Trophoblast cell (in vitro differentiated cells and primary cell): ENCODE measurements around the gene PLXNA1.

Experiments
- DNase-seq, 2 donors: peaks; one replicate each; pipeline ENCODE4 v3.0.0-alpha.2; 2016
- H2AFZ ChIP-seq: 2 replicates; pipeline ENCODE4 v1.6.1; 2013; ENCODE audit warnings: low read length, moderate library complexity, mild to moderate bottlenecking; ENCODE audit not compliant: insufficient read depth, poor library complexity
- H2AK5ac ChIP-seq: 2 replicates; pipeline ENCODE4 v1.6.1; 2013; ENCODE audit warnings: mild to moderate bottlenecking, low read length
- H2BK120ac ChIP-seq: 2 replicates; pipeline ENCODE4 v1.6.1; 2013; ENCODE audit warnings: low read length, mild to moderate bottlenecking, moderate library complexity; ENCODE audit not compliant: insufficient read depth, poor library complexity
- H2BK12ac ChIP-seq: 2 replicates; pipeline ENCODE4 v1.6.1; 2013; ENCODE audit warnings: mild to moderate bottlenecking, low read length, moderate library complexity
- H2BK5ac ChIP-seq: 2 replicates; pipeline ENCODE4 v1.6.1; 2013; ENCODE audit warnings: low read length, low read depth, moderate library complexity, mild to moderate bottlenecking; ENCODE audit not compliant: poor library complexity
- H3K14ac ChIP-seq: 2 replicates; pipeline ENCODE4 v1.6.1; 2013; ENCODE audit warnings: mild to moderate bottlenecking, low read length
- H3K18ac ChIP-seq: 2 replicates; pipeline ENCODE4 v1.6.1; 2013; ENCODE audit warnings: mild to moderate bottlenecking, low read length
- H3K23ac ChIP-seq: 2 replicates; pipeline ENCODE4 v1.6.1; 2013; ENCODE audit warnings: low read length
- H3K27ac ChIP-seq: 2 replicates; pipeline ENCODE4 v1.5.1; 2013; ENCODE audit warnings: low read depth, mild to moderate bottlenecking, inconsistent platforms, low read length, moderate library complexity
- H3K27me3 ChIP-seq: 2 replicates; pipeline ENCODE4 v1.6.1; 2013; ENCODE audit warnings: inconsistent platforms, mild to moderate bottlenecking, low read length, moderate library complexity; ENCODE audit not compliant: insufficient read depth
- H3K36me3 ChIP-seq, 2 experiments: 1 replicate in 1 of 2; 2 replicates in 1 of 2; pipeline ENCODE4 v1.6.1; 2013; ENCODE audit warnings: low read length in 2 of 2, mild to moderate bottlenecking in 2 of 2, moderate library complexity in 1 of 2; ENCODE audit not compliant: insufficient read depth in 2 of 2, control insufficient read depth in 1 of 2
- H3K4ac ChIP-seq: 2 replicates; pipeline ENCODE4 v1.6.1; 2013; ENCODE audit warnings: low read depth, mild to moderate bottlenecking, low read length, moderate library complexity
- H3K4me1 ChIP-seq, 2 experiments: 1 replicate in 1 of 2; 2 replicates in 1 of 2; pipeline ENCODE4 v1.6.1; 2013; ENCODE audit warnings: low read length in 2 of 2, mild to moderate bottlenecking in 2 of 2, moderate library complexity in 1 of 2; ENCODE audit not compliant: insufficient read depth in 2 of 2, control insufficient read depth in 1 of 2
- H3K4me2 ChIP-seq: 2 replicates; pipeline ENCODE4 v1.6.1; 2013; ENCODE audit warnings: inconsistent platforms, mild to moderate bottlenecking, low read length, moderate library complexity
- H3K4me3 ChIP-seq: 2 replicates; pipeline ENCODE4 v1.5.1; 2013; ENCODE audit warnings: mild to moderate bottlenecking, low read depth, low read length, inconsistent platforms
- H3K79me1 ChIP-seq: one replicate; pipeline ENCODE4 v1.6.1; 2013; ENCODE audit warnings: low read length
- H3K79me2 ChIP-seq: 2 replicates; pipeline ENCODE4 v1.6.1; 2013; ENCODE audit warnings: low read length, mild to moderate bottlenecking; ENCODE audit not compliant: control insufficient read depth, insufficient read depth, poor library complexity
- H3K9ac ChIP-seq: 2 replicates; pipeline ENCODE4 v1.6.1; 2013; ENCODE audit warnings: mild to moderate bottlenecking, low read length
- H3K9me3 ChIP-seq: 2 replicates; pipeline ENCODE4 v1.6.1; 2013; ENCODE audit warnings: low read depth, mild to moderate bottlenecking, control low read depth, inconsistent platforms, low read length; ENCODE audit not compliant: insufficient read depth
- H4K12ac ChIP-seq: 2 replicates; pipeline ENCODE4 v1.6.1; 2013; ENCODE audit warnings: low read depth, mild to moderate bottlenecking, low read length, moderate library complexity
- H4K8ac ChIP-seq: 2 replicates; pipeline ENCODE4 v1.6.1; 2013; ENCODE audit warnings: low read depth, mild to moderate bottlenecking, low read length, moderate library complexity
- H4K91ac ChIP-seq: one replicate; pipeline ENCODE4 v1.6.1; 2013; ENCODE audit warnings: low read depth, mild to moderate bottlenecking, low read length, moderate library complexity
- WGBS: extraction: QIAGEN DNeasy Blood & Tissue Kit; methylation state at CpG from one replicate; pipeline ENCODE4 v1.1.7; 2013; ENCODE audit warnings: missing lambda C conversion rate; ENCODE audit not compliant: insufficient read length, insufficient coverage; ENCODE audit errors: extremely low coverage; 5-methylcytosine and 5-hydroxymethylcytosine counted together

Gene PLXNA1

GRCh38 chr3:127004641-127005397 is 21.9 kb downstream of the PLXNA1 start:
- H2AFZ ChIP-seq, result no peak overlapping the region

GRCh38 chr3:127005864-127006500 is 23.1 kb downstream of the PLXNA1 start:
- Histone ChIP-seq H3K27ac (no peak overlapping the region), H3K18ac (peak overlapping the region; percentile 16), H4K8ac (no peak overlapping the region), H4K91ac (peak overlapping the region; percentile 22), H3K9ac (no peak overlapping the region), H3K36me3 (peaks cover 36 to 39% of the 10 kb centered on the region in 2 experiments), H2BK12ac (no peak overlapping the region), H4K12ac (no peak overlapping the region), H2AK5ac (no peak overlapping the region), H3K4me2 (no peak overlapping the region), H3K79me2 (peaks cover 2% of the 10 kb centered on the region), H3K27me3 (no peaks in the 10 kb centered on the region), H3K4ac (no peak overlapping the region), H2BK120ac (no peak overlapping the region), H3K14ac (peak overlapping the region; percentile 4), H3K23ac (no peak overlapping the region), H3K4me1 (peaks cover 19% of the 10 kb centered on the region in 2 experiments), H3K79me1 (peaks cover 7% of the 10 kb centered on the region), H2AFZ (no peak overlapping the region), H2BK5ac (peak overlapping the region; percentile 5), H3K4me3 (peak overlapping the region; percentile 19), H3K9me3 (no peaks in the 10 kb centered on the region)
- no peak for DNase-seq
- no CpG with 5 or more reads among the region's 17 CpGs for WGBS

More at GRCh38 chr3:127004641-127005397, 21.9 kb downstream of the PLXNA1 start:
- Histone ChIP-seq H4K8ac (no peak overlapping the region), H3K9me3 (no peaks in the 10 kb centered on the region), H3K27me3 (no peaks in the 10 kb centered on the region), H3K14ac (no peak overlapping the region), H2BK120ac (no peak overlapping the region), H2BK5ac (no peak overlapping the region), H3K4ac (no peak overlapping the region), H3K23ac (no peak overlapping the region), H3K4me1 (peaks cover 19% of the 10 kb centered on the region in 2 experiments), H3K9ac (no peak overlapping the region), H4K12ac (no peak overlapping the region), H3K79me1 (peaks cover 5% of the 10 kb centered on the region), H3K18ac (no peak overlapping the region), H3K79me2 (peaks cover 2% of the 10 kb centered on the region), H3K27ac (no peak overlapping the region), H3K36me3 (peaks cover 31 to 32% of the 10 kb centered on the region in 2 experiments), H3K4me2 (no peak overlapping the region), H2BK12ac (no peak overlapping the region), H2AK5ac (no peak overlapping the region), H3K4me3 (no peak overlapping the region), H4K91ac (no peak overlapping the region)
- no CpG with 5 or more reads among the region's 32 CpGs for WGBS
- no peak for DNase-seq

GRCh38 chr3:127006781-127007436 is 24.0 kb downstream of the PLXNA1 start:
- Histone ChIP-seq H3K27ac (no peak overlapping the region), H3K18ac (no peak overlapping the region), H2BK5ac (no peak overlapping the region), H2BK12ac (no peak overlapping the region), H3K36me3 (peaks cover 37 to 43% of the 10 kb centered on the region in 2 experiments), H3K4me3 (no peak overlapping the region), H2BK120ac (no peak overlapping the region), H3K79me2 (peaks cover 2% of the 10 kb centered on the region), H3K27me3 (no peaks in the 10 kb centered on the region), H3K23ac (no peak overlapping the region), H3K79me1 (peaks cover 5% of the 10 kb centered on the region), H4K8ac (no peak overlapping the region), H3K9ac (no peak overlapping the region), H3K9me3 (peaks cover 1% of the 10 kb centered on the region), H3K4me1 (peaks cover 14% of the 10 kb centered on the region in 2 experiments), H3K4ac (no peak overlapping the region), H4K91ac (no peak overlapping the region), H3K14ac (no peak overlapping the region), H3K4me2 (no peak overlapping the region), H2AFZ (no peak overlapping the region), H4K12ac (no peak overlapping the region), H2AK5ac (no peak overlapping the region)
- WGBS, result no CpG with 5 or more reads among the region's 8 CpGs
- no peak for DNase-seq

GRCh38 chr3:127008236-127008635 is 25.3 kb downstream of the PLXNA1 start:
- Histone ChIP-seq H2AK5ac (no peak overlapping the region), H3K4ac (no peak overlapping the region), H3K18ac (no peak overlapping the region), H3K9ac (no peak overlapping the region), H3K9me3 (peaks cover 2% of the 10 kb centered on the region), H3K79me1 (peaks cover 4% of the 10 kb centered on the region), H3K4me2 (no peak overlapping the region), H4K12ac (no peak overlapping the region), H2AFZ (no peak overlapping the region), H3K36me3 (peaks cover 49 to 55% of the 10 kb centered on the region in 2 experiments), H3K27me3 (no peaks in the 10 kb centered on the region), H3K14ac (no peak overlapping the region), H4K91ac (no peak overlapping the region), H3K27ac (no peak overlapping the region), H3K79me2 (no peaks in the 10 kb centered on the region), H2BK120ac (no peak overlapping the region), H3K4me3 (no peak overlapping the region), H2BK12ac (no peak overlapping the region), H4K8ac (no peak overlapping the region), H3K23ac (no peak overlapping the region), H2BK5ac (no peak overlapping the region), H3K4me1 (peaks cover 4 to 5% of the 10 kb centered on the region in 2 experiments)
- DNase-seq, result no peak
- no CpG with 5 or more reads among the region's 10 CpGs for WGBS
